HepG2 (cell line): Measurements from ENCODE around the gene CATSPERB. TPM values are rescaled to one million over a fixed set of nuclear protein-coding genes. Genes with fewer than 3 reads are reported as not detected.
A peak's percentile ranks its signal among the peaks of the same experiment; 100 is the strongest.

Experiments used
- EZH2 ChIP-seq: conservative IDR thresholded peaks from 2 replicates; pipeline ENCODE4 v1.6.1; 2012; ENCODE audit warnings: mild to moderate bottlenecking, low read depth, low read length, moderate library complexity
- GFI1 ChIP-seq: sonication (generic); formaldehyde crosslinking; IDR thresholded peaks from 2 replicates; pipeline ENCODE4 v1.5.0; 2020; ENCODE audit warnings: missing genetic modification reagents, mild to moderate bottlenecking, borderline replicate concordance
- KDM6A ChIP-seq: IDR thresholded peaks from 2 replicates; pipeline ENCODE4 v1.6.1; 2016; ENCODE audit warnings: low read depth
- KLF16 ChIP-seq, 2 experiments: sonication (generic) in 1 of 2; formaldehyde crosslinking in 1 of 2; IDR thresholded peaks; 2 replicates each; pipeline versions ENCODE4 v1.6.1 to v1.8.0; 2016 to 2023; ENCODE audit warnings: missing genetic modification reagents in 2 of 2, missing compliant biosample characterization in 1 of 2
- MAF1 ChIP-seq: sonication (generic); formaldehyde crosslinking; IDR thresholded peaks from 2 replicates; pipeline ENCODE4 v1.5.0; 2020; ENCODE audit warnings: missing genetic modification reagents, borderline replicate concordance
- PAX8 ChIP-seq: sonication (generic); formaldehyde crosslinking; IDR thresholded peaks from 2 replicates; pipeline ENCODE4 v1.8.0; 2022; ENCODE audit warnings: mild to moderate bottlenecking, missing genetic modification reagents, borderline replicate concordance
- ZKSCAN8 ChIP-seq: IDR thresholded peaks from 2 replicates; pipeline ENCODE4 v1.6.1; 2016; ENCODE audit warnings: borderline replicate concordance, missing genetic modification reagents, missing compliant biosample characterization
- ZNF318 ChIP-seq: sonication (generic); formaldehyde crosslinking; IDR thresholded peaks from 2 replicates; pipeline ENCODE4 v1.4.0; 2020; ENCODE audit warnings: mild to moderate bottlenecking, missing genetic modification reagents
- ZNF350 ChIP-seq: sonication (generic); formaldehyde crosslinking; IDR thresholded peaks from 2 replicates; pipeline ENCODE4 v1.4.0; 2020; ENCODE audit warnings: mild to moderate bottlenecking, low read depth, missing genetic modification reagents, borderline replicate concordance
- ZNF441 ChIP-seq: sonication (generic); formaldehyde crosslinking; IDR thresholded peaks from 2 replicates; pipeline ENCODE4 v1.7.0; 2021; ENCODE audit warnings: missing genetic modification reagents, borderline replicate concordance
- ZNF687 ChIP-seq: sonication (generic); formaldehyde crosslinking; IDR thresholded peaks from 2 replicates; pipeline ENCODE4 v1.5.1; 2020; ENCODE audit warnings: mild to moderate bottlenecking, missing genetic modification reagents, moderate library complexity
- polyA plus RNA-seq, 8 experiments: library from polyadenylated mRNA; depleted of rRNA in 3 of 8; stranded (reverse) in 7 of 8; unstranded in 1 of 8; fragments of >200 nt; fragmentation: Illumina TruSeq in 4 of 8; extraction: Trizol in 4 of 8; gene quantifications; 2 replicates each; pipeline versions ENCODE4 v1.2.1 to v1.2.3, GENCODE V29; 2011 to 2016; ENCODE audit warnings: low read depth in 4 of 8, missing spikeins in 1 of 8, mixed read lengths in 1 of 8; ENCODE audit not compliant: insufficient read depth in 1 of 8
- total RNA-seq, 5 experiments: library from RNA; depleted of rRNA; stranded (reverse); fragments of >200 nt; fragmentation: Illumina TruSeq; extraction: Trizol; gene quantifications; 2 replicates each; pipeline ENCODE4 v1.2.3, GENCODE V29; 2016; ENCODE audit warnings: low read depth in 1 of 5
- TF ChIP-seq, protein P1 (sequence below): sonication (generic); formaldehyde crosslinking; IDR thresholded peaks from 2 replicates; pipeline ENCODE4 v1.5.0; 2020; ENCODE audit warnings: mild to moderate bottlenecking, missing genetic modification reagents, moderate library complexity

The CATSPERB gene
- total and polyA plus RNA-seq, 2 of the 13 experiments (the other 11 are each of a cell fraction or from before 2014, with no cell fraction given): not detected

GRCh38 chr14:91554535-91555332, 177.2 kb downstream of the CATSPERB start (continued):
- TF ChIP-seq, protein P1, sequence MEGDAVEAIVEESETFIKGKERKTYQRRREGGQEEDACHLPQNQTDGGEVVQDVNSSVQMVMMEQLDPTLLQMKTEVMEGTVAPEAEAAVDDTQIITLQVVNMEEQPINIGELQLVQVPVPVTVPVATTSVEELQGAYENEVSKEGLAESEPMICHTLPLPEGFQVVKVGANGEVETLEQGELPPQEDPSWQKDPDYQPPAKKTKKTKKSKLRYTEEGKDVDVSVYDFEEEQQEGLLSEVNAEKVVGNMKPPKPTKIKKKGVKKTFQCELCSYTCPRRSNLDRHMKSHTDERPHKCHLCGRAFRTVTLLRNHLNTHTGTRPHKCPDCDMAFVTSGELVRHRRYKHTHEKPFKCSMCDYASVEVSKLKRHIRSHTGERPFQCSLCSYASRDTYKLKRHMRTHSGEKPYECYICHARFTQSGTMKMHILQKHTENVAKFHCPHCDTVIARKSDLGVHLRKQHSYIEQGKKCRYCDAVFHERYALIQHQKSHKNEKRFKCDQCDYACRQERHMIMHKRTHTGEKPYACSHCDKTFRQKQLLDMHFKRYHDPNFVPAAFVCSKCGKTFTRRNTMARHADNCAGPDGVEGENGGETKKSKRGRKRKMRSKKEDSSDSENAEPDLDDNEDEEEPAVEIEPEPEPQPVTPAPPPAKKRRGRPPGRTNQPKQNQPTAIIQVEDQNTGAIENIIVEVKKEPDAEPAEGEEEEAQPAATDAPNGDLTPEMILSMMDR (CRISPR knock-in tag): peak; percentile 53
- no peak for TF ChIP-seq ZKSCAN8 (CRISPR knock-in tag)
- TF ChIP-seq KLF16 (CRISPR knock-in tag; IDR thresholded peaks at IDR 0.05): no peak
- TF ChIP-seq ZNF687 (CRISPR knock-in tag): peak; percentile 59
- TF ChIP-seq ZNF318 (CRISPR knock-in tag): 0 out of 2 replicates have a peak, but pooled peaks have one; percentile 60
- TF ChIP-seq EZH2: no peak
- peak; percentile 59; the same call in 1 of the 2 replicates for TF ChIP-seq GFI1 (CRISPR knock-in tag)
- peak; percentile 64; the same call in 1 of the 2 replicates for TF ChIP-seq KDM6A
- peak; percentile 22; the same call in 1 of the 2 replicates for TF ChIP-seq ZNF350 (CRISPR knock-in tag)
- TF ChIP-seq ZNF441 (CRISPR knock-in tag): peak; percentile 48; the same call in 1 of the 2 replicates
- TF ChIP-seq MAF1: no peak
- TF ChIP-seq PAX8: peak; percentile 28; the same call in 1 of the 2 replicates
